HCT116 (cell line): Measurements from ENCODE around the gene C1orf21.

Experiments
- TF ChIP-seq, protein P1 (sequence below), 3 experiments: fragments of 200-600 bp in 1 of 3; sonication (generic) in 1 of 3; IDR thresholded peaks in 2 of 3; conservative IDR thresholded peaks in 1 of 3; 2 replicates each; pipeline ENCODE4 v1.5.1; 2012 to 2017; ENCODE audit warnings: low read depth in 2 of 3, low read length in 2 of 3, antibody characterized with exemption in 1 of 3, borderline replicate concordance in 1 of 3, control low read depth in 1 of 3, mild to moderate bottlenecking in 1 of 3, mixed read lengths in 1 of 3, mixed run types in 1 of 3, moderate library complexity in 1 of 3; ENCODE audit not compliant: insufficient read depth in 1 of 3
- TF ChIP-seq, protein P2 (sequence below): IDR thresholded peaks from 2 replicates; pipeline ENCODE4 v1.6.1; 2012

DNA sequence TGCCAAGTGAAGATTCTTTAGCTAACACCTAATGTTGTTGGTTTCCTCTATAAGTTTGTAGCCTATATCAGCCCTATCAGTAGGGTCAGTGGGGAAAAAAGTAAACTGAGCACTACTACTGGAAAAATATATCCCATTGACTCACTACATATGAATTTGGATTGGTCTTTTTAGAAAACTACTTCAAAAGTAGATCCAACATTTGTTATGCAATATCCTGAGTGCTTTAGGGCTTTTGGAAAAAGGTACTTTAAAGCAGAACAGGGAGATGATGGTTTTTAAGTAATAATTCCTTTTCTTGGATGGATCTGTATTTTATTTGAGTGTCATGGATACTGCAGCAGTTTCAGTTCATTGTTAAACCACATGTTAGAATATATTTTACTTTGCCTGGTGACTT is 7.1 kb downstream of the C1orf21 start:
- TF ChIP-seq, protein P1, sequence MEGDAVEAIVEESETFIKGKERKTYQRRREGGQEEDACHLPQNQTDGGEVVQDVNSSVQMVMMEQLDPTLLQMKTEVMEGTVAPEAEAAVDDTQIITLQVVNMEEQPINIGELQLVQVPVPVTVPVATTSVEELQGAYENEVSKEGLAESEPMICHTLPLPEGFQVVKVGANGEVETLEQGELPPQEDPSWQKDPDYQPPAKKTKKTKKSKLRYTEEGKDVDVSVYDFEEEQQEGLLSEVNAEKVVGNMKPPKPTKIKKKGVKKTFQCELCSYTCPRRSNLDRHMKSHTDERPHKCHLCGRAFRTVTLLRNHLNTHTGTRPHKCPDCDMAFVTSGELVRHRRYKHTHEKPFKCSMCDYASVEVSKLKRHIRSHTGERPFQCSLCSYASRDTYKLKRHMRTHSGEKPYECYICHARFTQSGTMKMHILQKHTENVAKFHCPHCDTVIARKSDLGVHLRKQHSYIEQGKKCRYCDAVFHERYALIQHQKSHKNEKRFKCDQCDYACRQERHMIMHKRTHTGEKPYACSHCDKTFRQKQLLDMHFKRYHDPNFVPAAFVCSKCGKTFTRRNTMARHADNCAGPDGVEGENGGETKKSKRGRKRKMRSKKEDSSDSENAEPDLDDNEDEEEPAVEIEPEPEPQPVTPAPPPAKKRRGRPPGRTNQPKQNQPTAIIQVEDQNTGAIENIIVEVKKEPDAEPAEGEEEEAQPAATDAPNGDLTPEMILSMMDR (IDR thresholded peaks at IDR 0.05 in 2 of 3, conservative IDR thresholded peaks at IDR 0.05 in 1 of 3; ENCODE audit: borderline replicate concordance in 1 of 3, insufficient read depth in 1 of 3, low read depth in 2 of 3, low read length in 2 of 3), result no peak
- TF ChIP-seq, protein P2, sequence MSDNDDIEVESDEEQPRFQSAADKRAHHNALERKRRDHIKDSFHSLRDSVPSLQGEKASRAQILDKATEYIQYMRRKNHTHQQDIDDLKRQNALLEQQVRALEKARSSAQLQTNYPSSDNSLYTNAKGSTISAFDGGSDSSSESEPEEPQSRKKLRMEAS, result no peak
